Measurements from ENCODE around the gene RSRC1.
"Not testable (repeated sequence)": the region's sequence is repeated elsewhere in the genome, so short reads cannot be mapped to it uniquely, and the experiment has no call there.

The RSRC1 gene

DNA sequence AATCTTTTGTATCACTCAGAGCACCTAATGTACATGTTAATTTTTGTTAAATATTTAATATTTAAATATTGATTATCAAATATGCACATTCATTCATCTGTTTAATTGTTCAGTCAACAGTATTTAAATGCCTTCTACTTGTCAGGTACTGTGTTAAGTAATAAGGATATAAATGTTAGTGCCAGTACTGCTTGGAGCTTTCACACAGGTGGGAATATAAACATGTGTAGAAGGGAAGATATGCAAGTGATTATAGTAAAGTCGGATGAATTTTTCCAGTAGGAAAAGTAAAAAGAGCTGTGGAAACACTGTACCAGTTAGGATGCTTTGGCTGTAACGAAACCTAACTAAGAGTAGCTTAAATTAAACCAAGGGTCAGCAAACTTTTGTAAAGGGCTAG lies 95.4 kb downstream of the RSRC1 start:
- DNase-seq, result no peak
- intact Hi-C loops (cut with DNase I), result no loop called here

DNA sequence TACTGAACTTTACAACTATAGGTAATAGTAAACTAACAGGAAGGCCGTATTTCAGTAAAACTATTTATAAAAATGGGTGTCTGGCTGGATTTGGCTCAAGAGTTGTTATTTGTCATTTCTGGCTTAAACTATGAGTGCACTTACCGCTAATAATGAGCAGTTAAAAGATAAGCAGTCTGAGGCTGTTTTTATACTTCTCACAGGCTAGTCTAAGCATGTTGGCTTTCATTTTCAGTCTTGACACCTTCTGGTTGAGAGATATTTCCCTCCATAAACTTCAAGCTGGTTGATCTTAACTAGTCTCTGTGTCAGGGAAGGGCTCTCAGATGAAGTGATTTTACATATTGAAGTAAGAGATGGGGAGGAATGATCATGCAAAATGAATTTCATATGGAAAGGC lies 96.1 kb downstream of the RSRC1 start:
- DNase-seq, result no peak
- intact Hi-C loops (cut with DNase I), result no loop called here

DNA sequence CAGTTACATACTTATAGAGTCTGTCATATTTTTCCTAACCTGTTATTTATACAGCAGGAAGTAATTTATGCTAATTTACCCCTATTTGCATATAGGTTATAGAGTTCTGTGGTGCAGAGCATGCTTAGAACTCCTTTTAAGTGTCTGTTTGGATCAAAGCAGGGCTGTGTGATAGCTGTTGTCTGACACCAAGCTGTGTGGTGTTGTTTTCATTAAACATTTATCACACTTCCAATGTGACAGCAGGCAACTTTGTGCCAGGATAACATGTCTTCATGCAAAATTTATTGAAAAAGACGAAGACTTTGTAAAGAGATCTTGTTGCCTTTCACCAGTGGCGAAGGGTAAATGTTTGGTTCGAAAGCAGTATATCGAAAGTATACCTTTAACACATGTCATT lies 100.2 kb downstream of the RSRC1 start:
- no peak for DNase-seq

DNA sequence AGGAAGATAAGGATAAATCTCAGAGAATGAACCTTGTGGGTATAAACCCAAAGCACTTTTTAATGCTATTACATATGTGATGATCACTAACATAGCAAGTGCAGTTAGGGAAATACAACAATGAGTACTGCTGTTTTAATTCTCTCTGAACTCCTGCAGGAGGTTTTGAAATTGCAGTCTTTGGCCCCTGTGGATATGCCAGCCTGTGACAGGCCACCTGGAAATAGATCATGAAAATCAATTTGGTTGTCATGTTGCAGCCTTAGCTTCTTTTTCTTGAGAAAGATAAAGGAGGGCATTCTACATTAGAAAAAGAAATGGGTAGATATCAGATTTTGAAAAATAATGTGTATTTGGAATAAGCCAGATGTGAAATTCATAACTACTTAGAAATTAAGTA lies 103.6 kb downstream of the RSRC1 start:
- intact Hi-C loops (cut with DNase I), result no loop called here
- DNase-seq, result no peak

More for the DNA sequence above, 100.2 kb downstream of the RSRC1 start:
- intact Hi-C loops (cut with DNase I), result no loop called here

DNA sequence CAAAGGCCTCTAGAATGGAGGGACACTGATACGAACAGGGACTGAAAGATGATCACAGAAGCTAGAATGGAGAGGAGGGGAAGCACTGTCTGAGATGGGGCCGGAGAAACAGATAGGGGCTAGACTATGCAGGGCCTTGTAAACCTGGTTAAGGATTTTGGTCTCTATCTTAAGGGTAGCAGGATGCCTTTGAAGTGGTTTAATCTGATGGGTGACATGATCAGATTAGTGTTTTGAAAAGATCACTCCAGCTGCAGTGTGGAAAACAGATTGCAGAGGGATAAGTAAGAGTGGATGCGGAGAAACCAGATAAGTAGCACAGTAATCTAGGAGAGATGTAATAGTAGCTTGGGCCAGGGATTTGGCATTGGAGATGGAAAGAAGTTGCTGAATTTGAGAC lies 108.1 kb downstream of the RSRC1 start:
- no peak for DNase-seq
- intact Hi-C loops (cut with DNase I), result no loop called here

DNA sequence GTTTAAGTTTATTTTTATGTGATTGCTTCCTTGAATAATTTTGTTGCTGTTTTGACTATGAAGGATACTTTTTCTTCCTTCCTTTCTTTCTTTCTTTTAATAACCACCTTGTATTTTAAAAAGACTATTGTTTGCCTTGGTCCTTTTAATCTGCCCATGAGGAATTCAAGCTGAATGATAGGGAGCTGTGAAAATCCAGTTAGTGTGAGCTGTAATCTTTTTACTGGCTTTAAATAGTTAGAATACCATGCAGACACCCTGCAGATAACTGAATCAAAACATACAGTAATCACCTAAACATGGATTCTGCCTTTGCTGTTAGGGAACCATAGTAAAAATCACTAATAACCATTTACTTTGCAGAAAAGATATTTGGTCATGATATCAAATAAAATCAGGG lies 110.7 kb downstream of the RSRC1 start:
- DNase-seq, result no peak
- intact Hi-C loops (cut with DNase I), result no loop called here

DNA sequence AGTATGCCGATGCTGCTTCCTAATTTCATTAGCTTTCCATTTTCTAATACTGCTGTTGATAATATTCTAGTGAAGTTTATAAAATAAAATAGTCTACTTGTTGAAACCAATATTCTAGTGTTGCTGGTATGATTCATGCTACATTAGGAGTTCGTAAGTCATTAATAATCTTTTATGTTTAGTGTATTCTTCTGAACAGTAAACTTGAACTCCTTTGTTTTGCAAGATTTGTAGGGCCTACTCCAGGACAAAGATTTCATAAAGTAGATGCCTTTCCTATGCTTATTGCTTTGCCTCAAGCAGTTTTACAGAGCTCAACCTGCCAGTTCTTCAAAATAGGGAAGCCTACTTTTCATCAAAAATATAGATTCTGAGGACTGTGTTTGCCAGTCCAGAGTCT lies 111.5 kb downstream of the RSRC1 start:
- no peak for DNase-seq
- intact Hi-C loops (cut with DNase I), result no loop called here

DNA sequence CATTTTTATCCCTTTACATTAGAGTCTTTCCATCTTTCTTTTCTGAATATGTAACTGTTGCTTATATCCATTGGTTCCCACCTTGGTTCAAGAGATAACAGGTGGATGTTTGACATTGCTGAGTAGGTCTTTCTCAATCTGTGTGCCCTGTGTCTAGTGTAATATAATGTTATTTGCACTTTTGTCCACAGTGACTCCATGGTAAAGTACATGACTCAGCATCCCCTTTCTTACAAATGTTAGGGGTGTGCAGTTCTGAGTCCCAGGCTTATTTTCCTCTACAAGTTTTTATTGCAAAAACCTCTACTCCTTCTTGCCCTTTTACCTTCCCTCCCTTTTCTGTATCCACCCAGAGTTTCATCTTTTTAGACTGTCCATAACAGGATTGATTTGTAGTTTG lies 116.5 kb downstream of the RSRC1 start:
- DNase-seq, result no peak
- intact Hi-C loops (cut with DNase I), result no loop called here

DNA sequence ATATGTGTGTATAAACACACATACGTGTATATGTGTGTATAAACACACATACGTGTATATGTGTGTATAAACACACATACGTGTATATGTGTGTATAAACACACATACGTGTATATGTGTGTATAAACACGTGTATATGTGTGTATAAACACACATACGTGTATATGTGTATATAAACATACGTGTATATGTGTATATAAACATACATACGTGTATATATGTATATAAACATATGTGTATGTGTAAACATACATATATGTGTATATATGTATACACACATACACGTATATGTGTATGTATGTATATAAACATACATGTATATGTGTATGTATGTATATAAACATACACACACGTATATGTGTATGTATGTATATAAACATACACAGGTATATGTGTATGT lies 119.1 kb downstream of the RSRC1 start:
- DNase-seq; intact Hi-C loops (cut with DNase I): not testable (repeated sequence)

DNA sequence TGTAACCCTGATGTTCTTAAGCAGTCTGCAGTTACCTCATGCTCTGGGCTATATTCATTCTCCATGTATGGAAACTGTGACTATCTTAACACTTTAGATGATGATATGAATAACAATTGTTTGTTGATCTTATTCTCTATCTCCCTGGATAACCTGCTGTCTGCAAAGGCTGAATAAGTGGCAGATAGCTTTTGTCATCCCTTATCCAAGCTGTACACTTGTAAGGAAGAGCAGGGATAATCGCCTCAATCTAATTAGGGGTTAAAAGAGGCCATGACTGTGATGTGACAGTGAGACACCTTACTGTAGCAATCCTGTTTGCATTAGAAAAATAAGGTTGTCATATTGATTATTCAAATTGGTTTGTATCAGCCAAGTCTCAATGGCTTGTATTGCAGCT lies 123.9 kb downstream of the RSRC1 start:
- no peak for DNase-seq
- intact Hi-C loops (cut with DNase I), result no loop called here

DNA sequence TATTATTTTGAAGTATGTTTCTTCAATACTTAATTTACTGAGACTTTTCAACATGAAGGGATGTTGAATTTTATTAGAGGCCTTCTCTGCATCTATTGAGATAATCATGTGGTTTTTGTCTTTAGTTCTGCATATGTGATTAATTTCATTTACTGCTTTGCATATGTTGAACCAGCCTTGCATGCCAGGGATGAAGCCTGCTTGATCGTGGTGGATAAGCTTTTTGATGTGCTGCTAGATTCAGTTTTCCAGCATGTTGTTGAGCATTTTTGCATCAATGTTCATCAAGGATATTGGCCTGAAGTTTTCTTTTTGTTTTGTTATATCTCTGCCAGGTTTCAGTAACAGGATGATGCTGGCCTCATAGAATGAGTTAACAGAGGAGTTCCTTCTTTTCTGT lies 134.4 kb downstream of the RSRC1 start:
- intact Hi-C loops (cut with DNase I), result no loop called here
- no peak for DNase-seq

DNA sequence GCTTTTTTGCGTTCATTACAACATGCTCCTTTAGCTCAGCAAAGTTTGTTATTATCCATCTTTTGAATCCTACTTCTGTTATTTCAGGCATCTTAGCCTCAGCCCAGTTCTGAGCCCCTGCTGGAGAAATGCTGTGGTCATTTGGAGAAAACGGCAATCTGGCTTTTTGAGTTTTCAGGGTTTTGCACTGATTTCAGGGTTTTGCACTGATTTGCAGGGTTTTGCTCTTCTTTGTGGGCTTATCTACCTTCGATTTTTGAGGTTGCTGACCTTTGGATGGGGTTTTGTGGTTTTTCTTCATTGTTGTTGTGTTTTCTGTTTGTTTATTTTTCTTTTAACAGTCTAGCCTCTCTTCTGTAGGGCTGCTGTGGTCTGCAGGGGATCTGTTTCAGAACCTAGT lies 137.4 kb downstream of the RSRC1 start:
- DNase-seq, result no peak
- intact Hi-C loops (cut with DNase I), result no loop called here

DNA sequence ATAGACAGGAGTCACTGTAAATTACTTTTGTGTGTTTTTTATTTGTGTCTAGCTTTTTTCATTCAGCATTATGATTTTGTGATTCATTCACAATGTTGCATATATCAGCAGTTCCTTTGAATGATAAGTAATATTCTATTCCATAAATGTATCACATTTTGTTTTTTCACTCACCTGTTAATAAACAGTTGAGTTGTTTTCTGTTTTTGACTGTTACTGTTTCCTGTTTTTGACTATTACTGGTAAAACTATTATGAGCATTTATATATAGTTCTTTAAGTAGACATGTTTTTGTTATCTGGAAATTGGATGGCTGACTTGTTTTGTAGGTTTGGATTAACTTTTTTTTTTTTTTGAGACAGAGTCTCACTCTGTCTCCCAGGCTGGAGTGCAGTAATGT lies 138.4 kb downstream of the RSRC1 start:
- DNase-seq, result no peak
- intact Hi-C loops (cut with DNase I), result no loop called here

DNA sequence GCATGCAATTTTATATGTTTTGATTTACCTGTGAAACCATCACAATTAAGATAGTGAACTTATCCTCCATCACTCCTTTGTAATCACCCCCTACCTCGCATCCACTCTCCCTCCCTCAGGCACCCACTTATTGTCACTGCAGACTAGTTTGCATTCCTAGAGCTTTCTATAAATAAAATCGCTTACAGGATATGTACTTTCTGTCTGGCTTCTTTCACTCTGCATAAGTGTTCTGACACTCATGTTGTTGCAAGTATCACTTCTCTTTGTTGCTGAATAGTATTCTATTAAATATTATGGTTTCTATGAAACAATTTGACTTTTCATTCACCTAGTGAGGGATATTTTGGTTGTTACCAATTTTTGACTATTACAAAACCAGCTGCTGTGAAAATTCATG lies 139.3 kb downstream of the RSRC1 start:
- no peak for DNase-seq

DNA sequence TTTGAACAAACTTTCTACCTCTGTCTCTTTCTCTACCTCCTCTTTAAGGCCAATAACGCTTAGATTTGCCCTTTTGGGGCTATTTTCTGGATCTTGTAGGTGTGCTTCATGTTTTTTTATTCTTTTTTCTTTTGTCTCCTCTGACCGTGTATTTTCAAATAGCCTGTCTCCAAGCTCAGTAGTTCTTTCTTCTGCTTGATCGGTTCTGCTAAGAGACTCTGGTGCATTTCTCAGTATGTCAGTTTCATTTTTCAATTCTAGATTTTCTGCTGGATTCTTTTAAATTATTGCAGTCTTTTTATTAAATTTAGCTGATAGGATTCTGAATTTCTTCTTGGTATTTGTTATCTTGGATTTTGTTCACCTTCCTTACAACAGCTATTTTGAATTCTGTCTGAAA lies 148.7 kb downstream of the RSRC1 start:
- intact Hi-C loops (cut with DNase I), result no loop called here
- no peak for DNase-seq

More for the DNA sequence above, 139.3 kb downstream of the RSRC1 start:
- intact Hi-C loops (cut with DNase I), result no loop called here

DNA sequence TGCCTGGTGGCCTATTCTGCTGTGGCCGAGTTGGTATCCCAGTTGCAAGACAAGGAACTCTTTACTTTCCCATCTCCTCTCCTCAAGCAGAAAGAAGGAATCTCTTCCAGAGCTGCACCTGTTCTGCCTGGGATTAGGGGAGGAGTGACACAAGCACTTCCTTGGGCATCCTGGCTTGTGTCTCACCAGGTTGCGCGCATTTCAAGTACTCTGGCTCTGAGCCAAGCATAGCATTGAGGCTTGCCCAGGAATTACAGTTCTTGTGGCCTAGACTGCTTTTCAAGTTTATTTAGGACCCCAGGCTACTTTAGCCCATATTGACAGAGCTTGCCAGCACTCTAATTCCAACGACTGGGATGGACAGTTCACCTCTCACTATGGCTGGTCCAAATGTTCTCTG lies 150.5 kb downstream of the RSRC1 start:
- no peak for DNase-seq
- intact Hi-C loops (cut with DNase I), result no loop called here

DNA sequence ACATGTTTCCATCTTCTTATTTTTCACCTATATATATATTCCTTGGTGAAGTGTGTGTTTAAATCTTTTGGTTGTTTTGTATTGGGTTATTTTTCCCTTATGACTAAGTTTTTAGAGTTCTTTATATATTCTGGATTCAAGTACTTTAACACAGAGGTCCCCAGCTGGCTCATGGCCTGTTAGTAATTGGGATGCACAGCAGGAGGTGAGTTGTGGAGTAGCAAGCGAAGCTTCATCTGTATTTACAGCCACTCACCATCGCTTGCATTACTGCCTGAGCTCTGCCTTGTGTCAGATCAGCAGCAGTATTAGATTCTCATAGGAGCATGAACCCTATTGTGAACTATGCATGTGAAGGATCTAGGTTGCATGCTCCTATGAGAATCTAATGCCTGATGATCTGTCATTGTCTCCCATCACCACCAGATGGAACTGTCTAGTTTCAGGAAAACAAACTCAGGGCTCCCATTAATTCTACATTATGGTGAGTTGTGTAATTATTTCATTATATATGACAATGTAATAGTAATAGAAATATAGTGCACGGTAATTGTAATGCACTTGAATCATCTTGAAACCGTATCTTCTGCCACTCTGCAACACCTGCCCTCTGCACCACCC lies 151.6 kb downstream of the RSRC1 start:
- DNase-seq, result no peak
- intact Hi-C loops (cut with DNase I), result no loop called here

DNA sequence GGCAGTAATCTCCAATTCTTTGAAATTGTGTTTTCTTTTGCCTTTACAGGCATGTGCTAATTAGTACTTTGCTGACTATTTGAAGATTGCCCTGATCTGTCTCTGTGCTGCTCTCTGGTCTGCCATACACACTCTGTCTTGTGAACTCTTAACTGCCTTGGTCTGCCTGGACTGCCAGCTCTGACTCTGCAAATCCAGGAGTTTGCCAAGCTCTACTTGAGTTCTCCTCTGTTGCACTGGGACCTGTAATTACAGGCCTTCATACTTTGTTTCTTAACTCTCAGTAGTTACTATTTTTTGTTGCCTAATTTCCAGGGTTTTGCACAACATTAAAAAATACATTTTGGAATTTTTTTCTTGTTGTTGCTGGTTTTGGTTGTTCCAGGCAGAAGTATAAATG lies 155.0 kb downstream of the RSRC1 start:
- intact Hi-C loops (cut with DNase I), result no loop called here
- DNase-seq, result no peak

DNA sequence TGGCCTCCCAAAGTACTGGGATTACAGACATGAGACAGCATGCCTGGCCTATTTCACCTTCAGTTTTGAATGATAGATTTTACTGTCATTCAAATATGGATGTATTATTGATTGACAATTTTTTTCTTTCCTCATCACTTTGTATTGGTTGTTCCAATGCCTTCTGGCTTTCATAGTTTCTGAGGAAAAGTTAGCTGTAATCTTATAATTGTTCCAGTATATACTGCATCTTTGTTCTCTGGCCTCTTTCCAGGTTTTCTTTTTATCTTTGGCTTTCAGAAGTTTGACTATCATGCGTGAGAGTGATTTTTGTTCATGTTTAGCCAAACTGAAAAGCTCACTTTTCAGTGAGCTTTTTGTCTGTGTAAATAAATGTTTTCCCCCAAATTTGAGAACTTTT lies 157.1 kb downstream of the RSRC1 start:
- no peak for DNase-seq

DNA sequence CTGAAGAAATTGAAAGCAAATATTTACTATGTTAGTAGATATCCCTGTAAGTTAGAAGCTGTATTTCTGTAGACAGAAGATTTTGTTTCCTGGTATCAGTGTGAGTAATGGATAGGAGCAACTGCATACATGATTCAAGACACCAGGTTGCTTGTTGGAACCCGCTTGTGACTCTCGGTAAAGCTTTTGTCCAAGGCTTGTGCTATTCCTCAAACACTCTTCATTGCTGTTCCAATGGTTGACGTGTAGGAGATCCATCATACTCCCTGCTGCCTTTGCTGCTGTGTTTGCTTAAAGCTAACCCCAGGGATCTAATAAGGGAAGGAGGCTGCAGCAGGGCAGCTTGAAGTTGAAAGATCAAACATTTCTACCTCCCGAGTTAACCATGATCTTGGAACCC lies 160.1 kb downstream of the RSRC1 start:
- no peak for DNase-seq
- intact Hi-C loops (cut with DNase I), result no loop called here

More for the DNA sequence above, 157.1 kb downstream of the RSRC1 start:
- intact Hi-C loops (cut with DNase I), result no loop called here

DNA sequence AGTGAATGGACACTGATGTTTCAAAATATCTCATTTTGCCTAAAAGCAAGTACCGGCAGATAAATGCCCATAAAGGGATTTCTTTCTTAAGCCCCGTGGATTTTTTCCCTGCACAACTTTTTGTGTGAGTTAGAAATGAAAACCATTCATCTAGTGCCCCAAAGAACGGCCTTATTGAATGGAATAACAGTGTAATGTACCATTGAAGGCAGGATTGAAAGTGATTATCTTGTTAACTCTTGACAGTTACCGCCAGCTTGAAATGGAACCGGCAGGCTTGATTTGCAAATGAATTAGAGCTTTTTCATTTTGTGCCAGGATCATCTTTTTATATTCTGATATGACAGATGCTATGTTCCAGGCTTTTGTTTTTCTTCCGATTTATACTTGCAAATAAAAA lies 162.2 kb downstream of the RSRC1 start:
- intact Hi-C loops (cut with DNase I), result no loop called here
- DNase-seq, result no peak

DNA sequence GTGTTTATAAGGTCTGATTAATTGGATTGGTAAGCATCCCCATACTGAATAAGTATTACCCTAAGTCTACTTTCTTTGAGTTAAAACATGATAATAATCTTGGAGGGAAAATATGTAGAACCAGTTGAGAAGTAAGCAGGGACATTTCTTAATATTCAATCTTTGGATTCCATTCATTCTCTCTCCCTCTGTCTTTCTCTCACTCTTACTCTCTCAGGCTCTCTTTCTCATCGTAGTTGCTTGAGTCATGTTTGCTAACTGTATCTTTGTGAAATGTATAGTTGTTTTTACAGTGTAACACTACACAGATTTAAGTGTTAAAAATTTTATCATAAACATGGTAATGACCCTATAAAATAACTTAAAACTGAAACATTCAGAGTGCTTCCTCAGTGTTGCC lies 163.8 kb downstream of the RSRC1 start:
- no peak for DNase-seq
- intact Hi-C loops (cut with DNase I), result no loop called here

Measured in head of caudate nucleus (tissue), 42 donors.